DMS 273 treated with DMSO at 0.1 percent for 48 hours (cell line): ENCODE measurements around the gene SPANXA1.
"Not testable (repeated sequence)": the region's sequence is repeated elsewhere in the genome, so short reads cannot be mapped to it uniquely, and the experiment has no call there.

Experiments used
- DNase-seq: peaks from one replicate; lab custom pipeline; 2025; lab: John Stamatoyannopoulos, UW

Gene SPANXA1

GRCh38 chrX:141584638-141585037 lies at the start of gene SPANXA1:
Gene SPANXA1, minus strand, starts transcription at chrX:141584738. Its CDS starts 60 bp downstream, at chrX:141584678.
- not testable (repeated sequence) for DNase-seq

GRCh38 chrX:141632124-141632523 lies 47.6 kb upstream of the SPANXA1 start:
- no peak for DNase-seq

GRCh38 chrX:141619336-141619735 lies 34.8 kb upstream of the SPANXA1 start:
- no peak for DNase-seq

GRCh38 chrX:141609111-141609510 lies 24.6 kb upstream of the SPANXA1 start:
- no peak for DNase-seq

GRCh38 chrX:141589408-141589807 lies 4.9 kb upstream of the SPANXA1 start, which contains the start of gene SPANXA2:
Gene SPANXA2, plus strand, starts transcription at chrX:141589708. Its CDS starts 60 bp downstream, at chrX:141589768.
- DNase-seq = not testable (repeated sequence)

GRCh38 chrX:141542551-141542950 lies 42.0 kb downstream of the SPANXA1 start:
- DNase-seq = not testable (repeated sequence)
